Liver (tissue), 9 donors: ENCODE data around the gene DIPK1B. TPM values are rescaled to one million over a fixed set of nuclear protein-coding genes. Genes with fewer than 3 reads are reported as not detected.

Experiments
- DNase-seq: peaks from one replicate; pipeline ENCODE4 v3.0.0-alpha.2; 2017; ENCODE audit warnings: low spot score
- H3K27ac ChIP-seq, 2 donors: one replicate each; pipeline ENCODE4 v1.7.0; 2013; ENCODE audit warnings: inconsistent platforms in 2 of 2, low read length in 2 of 2, control low read depth in 1 of 2, low read depth in 1 of 2, mild to moderate bottlenecking in 1 of 2
- H3K27me3 ChIP-seq, 4 donors: one replicate each; pipeline versions ENCODE4 v1.6.1 to v1.7.0; 2013; ENCODE audit warnings: low read length in 3 of 4, inconsistent platforms in 1 of 4, mild to moderate bottlenecking in 1 of 4, moderate library complexity in 1 of 4; ENCODE audit not compliant: control insufficient read depth in 4 of 4, insufficient read depth in 4 of 4
- H3K36me3 ChIP-seq, 4 donors: one replicate each; pipeline versions ENCODE4 v1.6.1 to v1.7.0; 2013; ENCODE audit warnings: low read length in 3 of 4, mild to moderate bottlenecking in 3 of 4, low read depth in 1 of 4, moderate library complexity in 1 of 4; ENCODE audit not compliant: control insufficient read depth in 4 of 4, insufficient read depth in 3 of 4
- H3K4me1 ChIP-seq, 4 donors: one replicate each; pipeline versions ENCODE4 v1.6.1 to v1.7.0; 2013; ENCODE audit warnings: low read length in 3 of 4, mild to moderate bottlenecking in 3 of 4, moderate library complexity in 1 of 4; ENCODE audit not compliant: control insufficient read depth in 4 of 4, insufficient read depth in 4 of 4
- H3K4me3 ChIP-seq, 3 donors: one replicate each; pipeline versions ENCODE4 v1.6.1 to v1.7.0; 2013; ENCODE audit warnings: low read length in 3 of 3, control low read depth in 1 of 3, low read depth in 1 of 3, mild to moderate bottlenecking in 1 of 3
- H3K9ac ChIP-seq, 2 donors: one replicate each; pipeline ENCODE4 v1.7.0; 2013; ENCODE audit warnings: low read length in 2 of 2, mild to moderate bottlenecking in 2 of 2, moderate library complexity in 2 of 2, control low read depth in 1 of 2, low read depth in 1 of 2
- H3K9me3 ChIP-seq, 4 donors: one replicate each; pipeline versions ENCODE4 v1.6.1 to v1.7.0; 2013; ENCODE audit warnings: low read length in 3 of 4; ENCODE audit not compliant: control insufficient read depth in 4 of 4
- ATF3 ChIP-seq: IDR thresholded peaks from 2 replicates; pipeline ENCODE4 v1.6.1; 2016; ENCODE audit warnings: antibody characterized with exemption
- CTCF ChIP-seq: fragments of 150-350 bp; IDR thresholded peaks from 2 replicates; pipeline ENCODE4 v1.5.1; 2017; ENCODE audit warnings: improper control_type of control experiment, low read depth, low read length; ENCODE audit not compliant: missing input control
- EGR1 ChIP-seq, 2 donors: IDR thresholded peaks; 2 replicates each; pipeline ENCODE4 v1.6.1; 2016 to 2018; ENCODE audit warnings: antibody characterized with exemption in 2 of 2, low read depth in 2 of 2
- FOXA1 ChIP-seq: IDR thresholded peaks from 2 replicates; pipeline ENCODE4 v1.6.1; 2016; ENCODE audit warnings: antibody characterized with exemption
- FOXA2 ChIP-seq: IDR thresholded peaks from 2 replicates; pipeline ENCODE4 v1.6.1; 2016; ENCODE audit warnings: antibody characterized with exemption
- GABPA ChIP-seq, 2 donors: IDR thresholded peaks in 1 of 2; conservative IDR thresholded peaks in 1 of 2; 2 replicates each; pipeline ENCODE4 v1.6.1; 2016; ENCODE audit warnings: antibody characterized with exemption in 2 of 2, mild to moderate bottlenecking in 1 of 2, moderate library complexity in 1 of 2
- HNF4A ChIP-seq, 2 donors: conservative IDR thresholded peaks; 2 replicates each; pipeline ENCODE4 v1.6.1; 2016; ENCODE audit warnings: antibody characterized with exemption in 2 of 2, mild to moderate bottlenecking in 2 of 2
- HNF4G ChIP-seq: IDR thresholded peaks from 2 replicates; pipeline ENCODE4 v1.6.1; 2016; ENCODE audit warnings: antibody characterized with exemption
- JUND ChIP-seq, 2 donors: IDR thresholded peaks; 2 replicates each; pipeline ENCODE4 v1.6.1; 2016; ENCODE audit warnings: antibody characterized with exemption in 2 of 2
- MAX ChIP-seq: IDR thresholded peaks from 2 replicates; pipeline ENCODE4 v1.6.1; 2016; ENCODE audit warnings: antibody characterized with exemption
- NR2F2 ChIP-seq: IDR thresholded peaks from 2 replicates; pipeline ENCODE4 v1.6.1; 2016; ENCODE audit warnings: antibody characterized with exemption
- RAD21 ChIP-seq, 2 donors: IDR thresholded peaks; 2 replicates each; pipeline ENCODE4 v1.6.1; 2016; ENCODE audit warnings: antibody characterized with exemption in 2 of 2, mild to moderate bottlenecking in 2 of 2
- REST ChIP-seq: IDR thresholded peaks from 2 replicates; pipeline ENCODE4 v1.6.1; 2016; ENCODE audit warnings: antibody characterized with exemption, mild to moderate bottlenecking
- RXRA ChIP-seq, 2 donors: IDR thresholded peaks; 2 replicates each; pipeline ENCODE4 v1.6.1; 2017 to 2018; ENCODE audit warnings: antibody characterized with exemption in 2 of 2, mild to moderate bottlenecking in 1 of 2
- SP1 ChIP-seq: IDR thresholded peaks from 2 replicates; pipeline ENCODE4 v1.6.1; 2018; ENCODE audit warnings: antibody characterized with exemption, mild to moderate bottlenecking
- YY1 ChIP-seq: IDR thresholded peaks from 2 replicates; pipeline ENCODE4 v1.6.1; 2016; ENCODE audit warnings: antibody characterized with exemption, mild to moderate bottlenecking
- ZBTB33 ChIP-seq: IDR thresholded peaks from 2 replicates; pipeline ENCODE4 v1.6.1; 2016; ENCODE audit warnings: antibody characterized with exemption
- WGBS: extraction: QIAGEN DNeasy Blood & Tissue Kit; methylation state at CpG from one replicate; pipeline ENCODE4 v1.1.7; 2013; 5-methylcytosine and 5-hydroxymethylcytosine counted together
- polyA plus RNA-seq, 2 donors: library from polyadenylated mRNA; stranded (reverse) in 1 of 2; unstranded in 1 of 2; fragments of 200-250 nt in 1 of 2; fragments of >200 nt in 1 of 2; fragmentation: Nextera tagmentation in 1 of 2; extraction: Ambion mirVana in 1 of 2; gene quantifications; one replicate each; pipeline versions ENCODE4 v1.2.1 to v1.2.3, GENCODE V29; 2013 to 2015
- total RNA-seq, 2 donors: library from RNA; depleted of rRNA; stranded (reverse); fragments of >200 nt; gene quantifications; one replicate each; pipeline ENCODE4 v1.2.3, GENCODE V29; 2014
- donor health status: healthy.
- donor health status: healthy.
- donor health status: healthy.
- donor health status: healthy.
- donor health status: healthy.

Gene DIPK1B
- total and polyA plus RNA-seq, 4 donors, result 2.3 to 19.7 (median 5.2) TPM

- TF ChIP-seq EGR1 (IDR thresholded peaks at IDR 0.05; ENCODE audit: low read depth in 2 of 2) (no peak), HNF4G (no peak), RXRA (IDR thresholded peaks at IDR 0.05) (no peak), FOXA1 (no peak), GABPA (IDR thresholded peaks at IDR 0.05 in 1 of 2, conservative IDR thresholded peaks at IDR 0.05 in 1 of 2) (no peak), FOXA2 (no peak), CTCF (no peak), SP1 (no peak), NR2F2 (no peak)
These were observed 30.2 kb upstream of the DIPK1B start (continued) for GRCh38 chr9:136681945-136682699.

GRCh38 chr9:136682710-136683109 lies 29.7 kb upstream of the DIPK1B start:
- WGBS, result 72% methylated on average over 10 of the region's 10 CpGs
- Histone ChIP-seq H3K9ac (no peak overlapping the region), H3K9me3 (no peaks in the 10 kb centered on the region), H3K36me3 (no peaks in the 10 kb centered on the region), H3K27ac (peak overlapping the region; percentile 37 to 62), H3K27me3 (no peaks in the 10 kb centered on the region), H3K4me3 (no peak overlapping the region), H3K4me1 (peaks cover 51 to 77% (median 67%) of the 10 kb centered on the region in 4 donors)
- no peak for TF ChIP-seq GABPA (IDR thresholded peaks at IDR 0.05 in 1 of 2, conservative IDR thresholded peaks at IDR 0.05 in 1 of 2)
- TF ChIP-seq RAD21 (IDR thresholded peaks at IDR 0.05), result no peak
- TF ChIP-seq EGR1 (IDR thresholded peaks at IDR 0.05; ENCODE audit: low read depth in 2 of 2), result no peak
- no peak for TF ChIP-seq FOXA1
- no peak for TF ChIP-seq JUND (IDR thresholded peaks at IDR 0.05)
- TF ChIP-seq RXRA (IDR thresholded peaks at IDR 0.05), result no peak
- TF ChIP-seq NR2F2, result no peak
- TF ChIP-seq ATF3, result no peak
- TF ChIP-seq REST, result no peak
- no peak for TF ChIP-seq MAX
- TF ChIP-seq ZBTB33, result no peak
- no peak for TF ChIP-seq HNF4A (conservative IDR thresholded peaks at IDR 0.05)
- no peak for TF ChIP-seq HNF4G
- no peak for TF ChIP-seq SP1
- TF ChIP-seq FOXA2, result no peak
- no peak for TF ChIP-seq CTCF
- TF ChIP-seq YY1, result no peak
- no peak for DNase-seq
